HG03432 (cell line): ENCODE results near the gene SLC25A21.
"Not testable (repeated sequence)": the region's sequence is repeated elsewhere in the genome, so short reads cannot be mapped to it uniquely, and the experiment has no call there.

Experiments used
- ATAC-seq: cut with Tn5 transposase; IDR thresholded peaks from one replicate; pipeline ENCODE4 v1.9.1; 2021; ENCODE audit warnings: mild to moderate bottlenecking, moderate library complexity; ENCODE audit not compliant: unreplicated experiment

SLC25A21 gene

GRCh38 chr14:37187294-37187693 is 14.9 kb upstream of the SLC25A21 start:
- ATAC-seq, result no peak

- ATAC-seq, result no peak
These were observed 14.5 kb upstream of the SLC25A21 start for GRCh38 chr14:37186865-37187264.

GRCh38 chr14:37185670-37186069 is 13.3 kb upstream of the SLC25A21 start:
- no peak for ATAC-seq

- not testable (repeated sequence) for ATAC-seq
These were observed 12.1 kb upstream of the SLC25A21 start for GRCh38 chr14:37184520-37184919.

- no peak for ATAC-seq
These were observed 9.0 kb upstream of the SLC25A21 start for GRCh38 chr14:37181441-37181840.

GRCh38 chr14:37180886-37181285 is 8.5 kb upstream of the SLC25A21 start:
- ATAC-seq, result not testable (repeated sequence)

GRCh38 chr14:37179896-37180502 is 7.6 kb upstream of the SLC25A21 start:
- no peak for ATAC-seq

GRCh38 chr14:37172936-37173614 is 669 bp upstream of the SLC25A21 start:
- no peak for ATAC-seq

- ATAC-seq, result no peak
These were observed 755 bp downstream of the SLC25A21 start for GRCh38 chr14:37171678-37172023.

- ATAC-seq, result no peak
These were observed 1.4 kb downstream of the SLC25A21 start for GRCh38 chr14:37170993-37171392.

GRCh38 chr14:37170237-37170636 is 2.2 kb downstream of the SLC25A21 start:
- ATAC-seq, result no peak

- ATAC-seq, result no peak
These were observed 3.7 kb downstream of the SLC25A21 start for GRCh38 chr14:37168721-37169120.

- ATAC-seq, result no peak
These were observed 5.0 kb downstream of the SLC25A21 start for GRCh38 chr14:37167151-37168047.

- no peak for ATAC-seq
These were observed 6.6 kb downstream of the SLC25A21 start for GRCh38 chr14:37165794-37166193.

- ATAC-seq, result not testable (repeated sequence)
These were observed 10.1 kb downstream of the SLC25A21 start for GRCh38 chr14:37162307-37162706.

GRCh38 chr14:37157987-37158386 is 14.4 kb downstream of the SLC25A21 start:
- no peak for ATAC-seq

- no peak for ATAC-seq
These were observed 18.9 kb downstream of the SLC25A21 start for GRCh38 chr14:37153483-37153882.

- no peak for ATAC-seq
These were observed 19.4 kb downstream of the SLC25A21 start for GRCh38 chr14:37153005-37153404.

- no peak for ATAC-seq
These were observed 22.0 kb downstream of the SLC25A21 start for GRCh38 chr14:37150414-37150813.

GRCh38 chr14:37147310-37147880 is 25.0 kb downstream of the SLC25A21 start:
- ATAC-seq, result no peak

GRCh38 chr14:37146438-37146837 is 26.0 kb downstream of the SLC25A21 start:
- not testable (repeated sequence) for ATAC-seq
